Hematopoietic multipotent progenitor cell (in vitro differentiated cells): ENCODE data around the gene NR3C1. TPM values are rescaled to one million over a fixed set of nuclear protein-coding genes. Genes with fewer than 3 reads are reported as not detected.

Source experiments
- DNase-seq, 3 donors: peaks; one replicate each; pipeline ENCODE4 v3.0.0-alpha.2; 2011 to 2015; ENCODE audit warnings: low read depth in 2 of 3, low spot score in 2 of 3
- total RNA-seq: library from RNA; depleted of rRNA; stranded (reverse); fragments of >200 nt; gene quantifications from one replicate; pipeline ENCODE4 v1.2.3, GENCODE V29; 2012

Gene NR3C1
- total RNA-seq, 1 donor: 39.9 TPM

GRCh38 chr5:143274952-143275351, 128.5 kb downstream of the NR3C1 start:
- no peak for DNase-seq

- DNase-seq: no peak
Measured at GRCh38 chr5:143271431-143271830, 132.1 kb downstream of the NR3C1 start.

DNA sequence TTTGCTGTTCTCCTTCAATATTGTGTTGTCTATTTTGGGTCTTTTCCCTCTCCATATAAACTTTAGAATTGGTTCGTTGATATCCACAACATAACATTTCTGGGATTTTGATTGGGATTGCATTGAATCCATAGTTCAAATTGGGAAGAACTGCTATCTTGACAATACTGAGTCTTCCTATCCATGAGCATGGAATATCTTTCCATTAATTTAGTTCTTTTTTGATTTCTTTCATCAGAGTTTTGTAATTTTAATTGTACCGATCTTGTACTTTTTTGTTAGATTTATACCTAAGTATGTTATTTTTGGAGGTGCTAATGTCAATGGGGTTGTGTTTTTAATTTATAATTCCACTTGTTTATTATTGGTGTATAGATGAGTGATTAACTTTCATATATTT, 135.1 kb downstream of the NR3C1 start:
- DNase-seq: no peak

GRCh38 chr5:143267186-143267585, 136.3 kb downstream of the NR3C1 start:
- no peak for DNase-seq

- no peak for DNase-seq
Measured at GRCh38 chr5:143265995-143266394, 137.5 kb downstream of the NR3C1 start.

DNA sequence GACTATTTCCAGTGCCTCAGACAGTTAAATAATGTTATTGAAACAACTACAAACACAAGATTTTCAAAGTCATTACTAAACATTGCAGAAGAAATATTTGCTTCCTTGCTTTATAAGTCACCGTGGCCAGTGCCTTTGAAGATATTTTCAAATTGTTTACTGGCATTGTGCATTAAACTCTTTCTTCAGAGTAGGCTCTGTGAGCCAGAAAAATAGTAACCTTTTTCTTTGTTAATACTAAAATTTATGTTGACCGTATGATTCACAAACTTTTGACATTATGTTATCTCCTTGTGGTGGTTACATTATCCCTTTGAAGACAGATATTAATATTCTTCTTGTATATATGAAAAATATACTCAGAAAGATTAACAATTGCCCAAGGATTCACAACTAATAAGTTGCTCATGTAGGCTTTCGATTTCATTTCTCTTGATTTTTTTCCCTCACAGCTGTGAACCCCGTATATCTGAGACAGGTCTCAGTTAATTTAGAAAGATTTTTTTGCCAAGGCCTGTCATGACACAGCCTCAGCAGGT, 140.1 kb downstream of the NR3C1 start:
- no peak for DNase-seq

DNA sequence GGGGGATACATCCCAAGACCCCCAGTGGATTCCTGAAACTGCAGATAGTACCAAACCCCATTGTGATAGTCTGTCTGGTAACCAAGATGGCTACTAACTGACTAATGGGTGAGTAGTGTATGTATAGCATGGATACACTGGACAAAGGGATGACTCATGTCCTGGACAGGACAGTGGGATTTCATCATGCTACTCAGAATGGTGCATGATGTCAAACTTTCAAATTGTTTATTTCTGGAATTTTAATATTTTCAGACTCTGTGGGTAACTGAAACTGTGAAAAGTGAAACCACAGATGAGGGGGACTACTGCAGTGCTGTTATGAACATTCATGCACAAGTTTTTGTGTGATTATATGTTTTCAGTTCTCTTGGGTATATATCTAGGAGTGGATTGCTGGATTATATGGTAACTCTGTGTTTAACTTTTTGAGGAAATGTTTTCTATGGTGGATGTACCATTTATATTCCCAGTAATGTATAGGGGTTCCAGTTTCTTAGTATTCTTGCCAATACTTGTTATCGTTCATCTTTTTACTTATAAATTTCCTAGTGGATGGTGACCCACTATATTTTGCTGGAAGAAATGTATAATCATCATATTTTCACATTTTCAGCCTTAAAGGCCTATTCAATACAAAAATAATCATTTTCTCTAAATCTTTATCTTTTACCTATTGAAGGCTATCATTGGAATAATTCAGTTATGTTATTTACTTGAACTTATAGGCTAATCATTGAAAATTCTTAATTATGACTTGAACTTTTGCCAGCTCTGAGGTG, 140.9 kb downstream of the NR3C1 start:
- DNase-seq: no peak

DNA sequence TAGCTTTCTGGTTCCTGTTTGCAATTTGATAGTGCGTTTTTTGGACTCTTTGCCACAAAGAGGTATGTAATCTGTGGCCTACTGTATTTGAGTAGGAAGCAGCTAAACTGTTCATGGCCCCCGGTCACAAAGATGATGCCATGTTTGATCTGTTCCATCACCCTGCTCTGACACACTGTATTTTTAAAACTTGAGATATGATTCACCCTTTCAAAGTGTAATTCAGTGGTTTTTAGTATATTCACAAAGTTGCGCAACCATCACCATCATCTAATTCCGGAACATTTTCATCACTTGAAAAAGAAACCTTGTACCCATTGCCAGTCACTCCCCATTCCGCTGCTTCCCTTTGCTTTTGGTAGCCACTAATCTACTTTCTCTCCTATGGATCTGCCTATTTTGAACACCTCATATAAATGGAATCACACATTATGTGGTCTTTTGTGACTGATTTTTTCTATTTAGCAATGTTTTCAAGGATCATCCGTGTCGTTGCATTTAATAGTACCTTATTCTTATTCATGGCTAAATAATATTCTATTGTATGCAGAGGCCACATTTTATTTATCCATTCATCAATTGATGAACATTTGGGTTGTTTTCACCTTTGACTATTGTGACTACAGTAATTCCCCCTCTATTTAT, 141.6 kb downstream of the NR3C1 start:
- DNase-seq: no peak

DNA sequence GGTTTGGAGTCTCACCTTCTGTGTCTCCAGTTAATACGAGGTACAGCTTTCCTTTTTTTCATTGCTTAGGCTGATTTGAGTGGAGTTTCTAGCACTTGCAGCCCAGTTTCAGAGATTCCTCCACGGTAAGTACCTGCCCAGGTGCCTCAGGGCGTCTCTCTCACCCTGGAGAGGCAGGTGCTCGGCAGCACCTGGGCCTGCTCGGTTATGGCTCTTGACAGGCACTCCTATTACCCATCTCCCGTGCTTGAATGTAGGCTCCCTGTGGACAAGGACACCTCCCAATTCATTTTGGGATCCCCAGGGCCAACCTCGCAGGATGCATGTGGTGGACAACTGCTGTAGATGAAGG, 144.3 kb downstream of the NR3C1 start:
- no peak for DNase-seq

DNA sequence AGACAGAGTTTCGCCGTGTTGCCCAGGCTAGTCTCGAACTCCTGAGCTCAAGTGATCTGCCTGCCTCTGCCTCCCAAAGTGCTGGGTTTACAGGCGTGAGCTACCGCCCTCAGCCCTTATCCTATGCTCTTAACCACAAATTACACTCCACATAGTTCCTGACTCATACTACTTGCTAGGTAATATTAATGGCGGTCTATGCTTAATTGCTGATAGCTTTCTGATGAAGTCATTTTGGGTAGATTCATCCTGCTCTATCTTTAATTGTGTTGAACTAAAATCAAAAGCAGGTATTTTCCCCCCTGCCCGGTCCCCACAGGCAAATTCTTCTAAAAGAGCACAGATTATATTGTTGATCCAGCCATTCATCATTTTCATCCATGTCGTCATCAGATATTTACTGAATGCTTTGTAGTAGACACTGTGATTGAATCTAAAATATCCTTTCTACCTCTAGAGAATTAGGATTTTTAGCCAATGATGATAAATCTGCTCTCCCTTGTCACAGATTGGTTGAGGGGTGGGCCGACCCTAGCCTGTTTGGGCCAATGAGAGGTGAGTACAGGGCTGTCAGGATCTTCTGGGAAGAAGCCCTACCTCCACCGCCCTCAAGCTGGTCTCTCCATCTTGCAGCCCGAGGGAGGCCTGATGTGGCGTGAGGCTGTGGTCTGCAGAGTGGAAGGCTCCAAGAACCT, 144.8 kb downstream of the NR3C1 start:
- no peak for DNase-seq

- no peak for DNase-seq
Measured at GRCh38 chr5:143254819-143255218, 148.7 kb downstream of the NR3C1 start.

DNA sequence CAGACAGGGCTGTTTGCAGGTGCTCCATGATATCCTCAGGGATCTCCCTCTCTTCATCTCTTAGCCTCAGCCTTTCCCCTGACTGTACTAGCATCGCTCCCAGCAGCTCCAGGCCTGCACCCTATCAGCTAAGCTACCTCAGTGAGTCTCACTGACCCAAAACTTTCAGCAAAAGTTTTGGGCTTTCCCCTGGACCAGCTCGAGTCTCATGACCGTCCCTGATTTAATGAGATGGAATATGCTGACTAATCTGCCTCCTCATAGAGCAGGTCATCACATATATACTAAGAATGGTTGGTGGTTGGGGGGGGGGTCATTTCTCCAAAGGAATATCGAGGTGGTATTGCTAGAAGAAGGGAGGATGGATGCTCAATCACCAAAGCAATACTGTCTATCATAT, 151.5 kb downstream of the NR3C1 start:
- no peak for DNase-seq

DNA sequence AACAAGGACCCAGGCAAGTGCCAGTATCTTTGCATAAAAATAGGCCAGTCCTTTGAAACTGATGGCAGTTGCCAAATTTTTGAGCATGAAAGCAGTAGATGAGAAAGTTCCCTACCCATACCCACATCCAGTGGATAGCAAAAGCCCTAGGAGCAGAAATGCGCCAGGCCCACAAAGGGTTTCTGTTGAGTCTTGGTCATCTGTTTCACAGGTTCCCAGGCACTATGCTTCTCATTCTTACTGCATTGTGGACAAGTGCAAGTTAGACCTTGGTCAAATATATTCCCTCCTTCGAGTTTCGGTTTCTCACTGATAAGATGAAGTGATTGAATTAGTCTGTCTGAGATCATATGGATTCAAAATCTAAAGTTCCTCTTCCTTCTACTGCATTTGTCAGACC, 152.3 kb downstream of the NR3C1 start:
- DNase-seq: no peak

- DNase-seq: no peak
Measured at GRCh38 chr5:143249851-143250250, 153.6 kb downstream of the NR3C1 start.

DNA sequence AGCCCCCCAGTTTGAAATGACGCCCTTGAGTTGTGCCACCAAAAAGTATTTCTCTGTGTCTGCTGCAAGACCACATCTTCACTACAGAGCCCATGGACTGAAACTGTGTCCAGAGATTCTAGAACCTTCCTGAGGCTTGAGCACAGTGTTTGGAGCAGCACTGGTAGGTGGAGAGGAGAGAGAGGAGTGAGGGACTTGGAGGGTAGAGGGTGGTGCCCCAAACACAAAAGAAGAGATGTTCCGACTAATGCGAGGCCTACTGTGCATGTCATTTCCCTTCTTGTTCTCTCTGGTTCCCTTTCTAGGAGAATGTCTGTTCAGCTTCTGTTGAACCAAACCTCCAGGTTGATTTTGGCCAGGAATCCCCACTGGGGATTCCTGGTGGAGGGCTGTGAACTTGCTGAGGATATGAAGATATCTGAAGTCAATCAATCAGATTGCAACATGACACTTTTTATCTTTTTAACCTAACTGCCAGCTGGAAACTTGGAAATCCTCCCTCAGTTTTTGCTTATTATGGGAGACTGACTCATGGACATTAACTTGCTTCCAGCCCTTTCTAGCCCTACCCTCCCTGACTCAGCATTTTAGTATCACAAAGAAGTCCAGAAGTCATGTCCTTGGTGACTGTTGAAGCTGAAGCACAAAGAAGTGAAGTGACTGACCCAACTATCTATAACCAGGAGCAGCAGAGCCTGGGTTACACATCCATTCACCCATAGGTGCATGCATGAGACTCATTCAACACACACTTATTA, 154.5 kb downstream of the NR3C1 start:
- DNase-seq: no peak

DNA sequence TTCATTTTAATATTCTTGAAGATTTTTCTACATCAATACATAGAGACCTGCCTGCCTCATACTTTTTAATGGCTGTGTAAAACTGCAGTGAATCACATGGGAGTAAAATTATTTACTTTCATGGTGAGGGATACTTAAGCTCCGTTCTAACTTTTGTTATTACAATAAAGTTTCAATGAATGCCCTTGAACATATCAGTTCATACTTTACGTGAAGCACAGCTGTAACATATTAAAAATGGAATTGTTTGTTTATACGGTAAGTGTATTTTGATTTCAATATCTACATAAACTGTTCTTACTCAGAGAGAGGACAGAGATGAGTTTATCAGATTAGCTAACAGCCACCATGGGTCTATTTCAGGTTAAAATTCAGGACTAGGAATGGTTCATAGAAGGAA, 155.1 kb downstream of the NR3C1 start:
- DNase-seq: no peak

GRCh38 chr5:143247134-143247815, 156.2 kb downstream of the NR3C1 start:
- no peak for DNase-seq

DNA sequence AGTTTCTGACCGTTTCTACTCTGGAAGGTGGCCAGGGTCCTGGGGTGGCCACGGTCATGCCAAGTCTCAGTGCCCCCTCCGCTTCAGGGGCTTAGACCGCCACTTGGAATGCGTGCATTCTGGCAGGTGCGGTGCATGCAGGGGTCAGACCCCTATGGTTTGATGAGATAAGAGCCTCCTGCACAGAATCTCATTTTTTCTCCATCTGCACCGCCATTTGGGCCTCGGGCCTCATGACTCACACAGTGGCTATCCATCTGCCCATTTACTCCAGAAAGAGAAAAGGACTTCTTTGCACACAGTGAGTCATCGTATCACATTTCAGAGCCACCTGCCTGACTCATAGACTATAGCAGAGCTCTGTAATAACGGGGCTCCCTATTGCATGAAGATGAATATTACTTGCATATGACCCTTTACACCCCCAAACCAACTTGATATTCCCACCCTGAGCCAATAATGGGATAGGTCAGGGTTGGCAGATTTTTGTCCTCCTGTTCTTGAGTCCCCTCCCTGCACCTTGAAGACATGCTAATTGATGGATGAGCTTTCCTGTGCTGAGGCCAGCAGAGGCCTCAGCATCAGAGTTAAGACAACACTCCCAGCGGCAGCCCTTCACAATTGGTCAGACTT, 157.4 kb downstream of the NR3C1 start:
- DNase-seq: no peak

DNA sequence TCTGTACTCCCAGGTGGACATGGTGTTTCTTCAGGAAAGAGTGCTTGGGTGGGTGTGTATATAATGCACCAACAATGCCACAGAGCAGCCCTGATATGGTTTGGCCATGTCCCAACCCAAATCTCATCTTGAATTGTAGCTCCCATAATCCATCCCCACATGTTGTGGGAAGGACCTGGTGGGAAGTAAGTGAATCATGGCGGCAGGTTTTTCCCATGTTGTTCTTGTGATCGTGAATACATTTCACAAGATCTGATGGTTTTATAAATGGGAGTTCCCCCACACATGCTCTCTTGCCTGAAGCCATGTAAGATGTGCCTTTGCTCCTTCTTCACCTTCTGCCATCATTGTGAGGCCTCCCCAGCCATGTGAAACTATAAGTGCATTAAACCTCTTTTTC, 158.5 kb downstream of the NR3C1 start:
- DNase-seq: no peak
